ENCODE data around the gene TMEM215.

The TMEM215 gene

GRCh38 chr9:32783168-32783891 lies at the start of gene TMEM215:
Gene TMEM215 (plus strand): TSS chr9:32783540. CDS start chr9:32784184, 644 bp downstream.
- H3K4me3 ChIP-seq (ENCODE audit: low read length), result no peak within 1 kb of the TSS
- no peak for DNase-seq (ENCODE audit: low read depth)
- TF ChIP-seq, protein P1, sequence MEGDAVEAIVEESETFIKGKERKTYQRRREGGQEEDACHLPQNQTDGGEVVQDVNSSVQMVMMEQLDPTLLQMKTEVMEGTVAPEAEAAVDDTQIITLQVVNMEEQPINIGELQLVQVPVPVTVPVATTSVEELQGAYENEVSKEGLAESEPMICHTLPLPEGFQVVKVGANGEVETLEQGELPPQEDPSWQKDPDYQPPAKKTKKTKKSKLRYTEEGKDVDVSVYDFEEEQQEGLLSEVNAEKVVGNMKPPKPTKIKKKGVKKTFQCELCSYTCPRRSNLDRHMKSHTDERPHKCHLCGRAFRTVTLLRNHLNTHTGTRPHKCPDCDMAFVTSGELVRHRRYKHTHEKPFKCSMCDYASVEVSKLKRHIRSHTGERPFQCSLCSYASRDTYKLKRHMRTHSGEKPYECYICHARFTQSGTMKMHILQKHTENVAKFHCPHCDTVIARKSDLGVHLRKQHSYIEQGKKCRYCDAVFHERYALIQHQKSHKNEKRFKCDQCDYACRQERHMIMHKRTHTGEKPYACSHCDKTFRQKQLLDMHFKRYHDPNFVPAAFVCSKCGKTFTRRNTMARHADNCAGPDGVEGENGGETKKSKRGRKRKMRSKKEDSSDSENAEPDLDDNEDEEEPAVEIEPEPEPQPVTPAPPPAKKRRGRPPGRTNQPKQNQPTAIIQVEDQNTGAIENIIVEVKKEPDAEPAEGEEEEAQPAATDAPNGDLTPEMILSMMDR (conservative IDR thresholded peaks at IDR 0.05; ENCODE audit: low read length), result no peak

GRCh38 chr9:32735476-32735875 lies 47.9 kb upstream of the TMEM215 start:
- H3K4me3 ChIP-seq (ENCODE audit: low read length), result no peak overlapping the region
- TF ChIP-seq, protein P1 (conservative IDR thresholded peaks at IDR 0.05; ENCODE audit: low read length), result no peak
- DNase-seq (ENCODE audit: low read depth), result no peak

GRCh38 chr9:32737378-32737777 lies 46.0 kb upstream of the TMEM215 start:
- DNase-seq (ENCODE audit: low read depth), result no peak
- TF ChIP-seq, protein P1 (conservative IDR thresholded peaks at IDR 0.05; ENCODE audit: low read length), result no peak

DNA sequence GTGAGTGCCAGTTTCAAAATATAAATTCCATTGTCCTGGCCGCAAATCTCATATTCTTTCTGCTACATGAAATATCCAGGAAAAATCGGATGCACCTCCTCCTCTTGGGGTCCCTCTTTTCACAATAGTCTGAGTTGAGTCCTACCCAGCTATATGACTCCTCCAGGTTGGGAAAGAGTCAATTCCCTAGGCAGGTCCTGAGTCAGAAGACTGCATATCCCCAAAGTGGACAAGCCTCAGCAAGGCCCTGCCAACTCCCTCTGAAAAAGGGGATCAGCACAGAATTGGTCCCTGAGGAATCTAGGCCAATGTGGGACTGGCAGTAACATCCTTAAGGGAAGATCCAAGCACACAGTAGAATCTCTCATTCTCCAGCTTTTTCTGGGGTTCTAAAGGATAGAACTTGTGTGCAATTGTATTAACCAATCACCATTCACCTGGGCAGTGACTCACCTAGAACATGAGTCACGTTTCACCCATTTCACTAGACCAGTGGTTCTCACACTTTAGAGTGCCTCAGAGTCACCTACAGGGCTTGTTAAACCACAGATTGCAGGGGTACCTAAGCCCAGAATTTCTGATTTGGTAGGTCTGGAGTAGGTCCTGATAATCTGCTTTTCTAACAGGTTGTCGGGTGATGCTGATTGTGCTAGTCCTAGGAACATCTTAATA lies 44.7 kb upstream of the TMEM215 start:
- no peak overlapping the region for H3K4me3 ChIP-seq (ENCODE audit: low read length)
- TF ChIP-seq, protein P1 (conservative IDR thresholded peaks at IDR 0.05; ENCODE audit: low read length), result no peak
- no peak for DNase-seq (ENCODE audit: low read depth)

More at GRCh38 chr9:32737378-32737777, 46.0 kb upstream of the TMEM215 start:
- H3K4me3 ChIP-seq (ENCODE audit: low read length), result no peak overlapping the region

DNA sequence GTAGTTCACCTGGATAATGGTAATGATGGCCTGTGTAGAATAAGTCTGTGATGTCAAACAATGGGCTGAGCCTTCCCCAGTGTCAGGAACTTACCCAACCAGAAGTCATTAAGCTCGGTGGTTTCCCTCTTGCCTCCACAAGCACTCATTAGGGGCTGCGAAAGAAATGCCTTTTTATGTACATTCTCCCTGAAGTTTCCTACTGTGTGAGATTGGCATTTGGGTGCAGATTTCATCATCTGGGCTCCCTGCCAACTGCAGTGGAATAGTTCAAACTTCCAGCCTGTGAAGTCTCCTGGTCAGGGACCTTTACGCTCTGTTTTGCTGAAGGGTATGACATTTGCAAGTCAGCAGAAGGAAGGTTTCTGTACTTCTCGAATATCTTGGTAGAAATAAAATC lies 41.6 kb upstream of the TMEM215 start:
- DNase-seq (ENCODE audit: low read depth), result no peak
- no peak overlapping the region for H3K4me3 ChIP-seq (ENCODE audit: low read length)
- TF ChIP-seq, protein P1 (conservative IDR thresholded peaks at IDR 0.05; ENCODE audit: low read length), result no peak

GRCh38 chr9:32742296-32742695 lies 41.0 kb upstream of the TMEM215 start:
- TF ChIP-seq, protein P1 (conservative IDR thresholded peaks at IDR 0.05; ENCODE audit: low read length), result no peak
- no peak for DNase-seq (ENCODE audit: low read depth)
- no peak overlapping the region for H3K4me3 ChIP-seq (ENCODE audit: low read length)

DNA sequence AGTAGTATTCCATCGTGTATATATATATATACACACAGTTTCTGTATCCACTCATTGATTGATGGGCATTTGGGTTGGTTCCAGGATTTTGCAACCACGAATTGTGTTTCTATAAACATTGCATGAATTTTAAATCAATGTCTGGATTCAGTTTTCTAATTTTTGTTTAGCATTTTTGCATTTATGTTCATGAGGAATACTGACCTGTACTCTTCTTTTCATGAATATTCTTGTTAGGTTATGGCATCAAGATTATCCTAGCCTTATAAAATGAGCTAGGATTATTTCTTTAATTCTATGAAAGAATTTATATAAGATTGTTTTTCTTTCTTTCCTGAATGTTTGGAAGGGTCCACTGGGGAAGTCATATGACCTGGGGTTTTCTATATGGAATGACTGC lies 35.3 kb upstream of the TMEM215 start:
- TF ChIP-seq, protein P1 (conservative IDR thresholded peaks at IDR 0.05; ENCODE audit: low read length), result no peak
- H3K4me3 ChIP-seq (ENCODE audit: low read length), result no peak overlapping the region
- no peak for DNase-seq (ENCODE audit: low read depth)
